WTC11 (cell line): ENCODE measurements around the gene CNKSR3. TPM values are rescaled to one million over a fixed set of nuclear protein-coding genes. Genes with fewer than 3 reads are reported as not detected.

Experiments used
- ATAC-seq: fragments of 200-7000 bp; cut with Tn5 transposase; 2 replicates; pipeline ENCODE4 v1.10.0; 2021; ENCODE audit warnings: mild to moderate bottlenecking, moderate library complexity
- CTCF ChIA-PET: fragments of 300-600 bp; sonication (Branson Sonifier 250); formaldehyde crosslinking; loops from one replicate; lab custom pipeline; 2021; ENCODE audit warnings: antibody characterized with exemption; lab: Charles Lee
- POLR2A ChIA-PET: fragments of 350-600 bp; sonication (Branson Sonifier 250); formaldehyde crosslinking; loops from one replicate; lab custom pipeline; 2021; ENCODE audit warnings: antibody characterized with exemption; lab: Charles Lee
- DNase-seq: peaks from one replicate; pipeline ENCODE4 v3.0.0; 2021; ENCODE audit warnings: low spot score
- H3K27ac Mint-ChIP-seq: 2 replicates; pipeline ENCODE4 v1.8.0; 2021; ENCODE audit warnings: mixed read lengths
- H3K27me3 Mint-ChIP-seq: 2 replicates; pipeline ENCODE4 v1.8.0; 2021; ENCODE audit warnings: low read depth, mild to moderate bottlenecking, moderate library complexity, mixed read lengths
- H3K36me3 Mint-ChIP-seq: 2 replicates; pipeline ENCODE4 v1.8.0; 2021; ENCODE audit warnings: mixed read lengths
- H3K4me1 Mint-ChIP-seq: 2 replicates; pipeline ENCODE4 v1.8.0; 2022; ENCODE audit warnings: mixed read lengths
- H3K4me3 Mint-ChIP-seq: 2 replicates; pipeline ENCODE4 v1.8.0; 2021; ENCODE audit warnings: mild to moderate bottlenecking, moderate library complexity, mixed read lengths
- H3K9me3 Mint-ChIP-seq: 2 replicates; pipeline ENCODE4 v1.8.0; 2021; ENCODE audit warnings: mixed read lengths
- ARID4B ChIP-seq: sonication (generic); formaldehyde crosslinking; IDR thresholded peaks from 2 replicates; pipeline ENCODE4 v1.8.0; 2023; ENCODE audit warnings: missing genetic modification reagents, mild to moderate bottlenecking, borderline replicate concordance
- CDX4 ChIP-seq: fragments of 250-450 bp; sonication (Bioruptor Pico); IDR thresholded peaks from 2 replicates; pipeline ENCODE4 v1.9.0; 2021; ENCODE audit warnings: moderate library complexity, mild to moderate bottlenecking, inconsistent platforms, borderline replicate concordance
- CREM ChIP-seq: sonication (generic); formaldehyde crosslinking; IDR thresholded peaks from 2 replicates; pipeline ENCODE4 v1.8.1; 2022; ENCODE audit warnings: mild to moderate bottlenecking, missing genetic modification reagents, moderate library complexity
- EMX1 ChIP-seq: fragments of 250-450 bp; sonication (Bioruptor Pico); IDR thresholded peaks from 2 replicates; pipeline ENCODE4 v1.8.0; 2021; ENCODE audit warnings: mild to moderate bottlenecking
- ERG ChIP-seq: fragments of 250-450 bp; sonication (Bioruptor Pico); IDR thresholded peaks from 2 replicates; pipeline ENCODE4 v1.8.0; 2021; ENCODE audit warnings: mild to moderate bottlenecking
- HMGXB4 ChIP-seq: sonication (generic); formaldehyde crosslinking; IDR thresholded peaks from 2 replicates; pipeline ENCODE4 v1.8.1; 2023; ENCODE audit warnings: mild to moderate bottlenecking, moderate library complexity, missing genetic modification reagents
- IRF1 ChIP-seq: sonication (generic); formaldehyde crosslinking; IDR thresholded peaks from 2 replicates; pipeline ENCODE4 v1.8.0; 2023; ENCODE audit warnings: missing genetic modification reagents
- IRF2 ChIP-seq: sonication (generic); formaldehyde crosslinking; IDR thresholded peaks from 2 replicates; pipeline ENCODE4 v1.8.0; 2022; ENCODE audit warnings: low read depth, missing genetic modification reagents, borderline replicate concordance
- NFYB ChIP-seq: sonication (generic); formaldehyde crosslinking; conservative IDR thresholded peaks from 2 replicates; pipeline ENCODE4 v1.8.0; 2022; ENCODE audit warnings: low read depth, missing genetic modification reagents
- TEAD1 ChIP-seq: sonication (generic); formaldehyde crosslinking; IDR thresholded peaks from 2 replicates; pipeline ENCODE4 v1.8.0; 2022; ENCODE audit warnings: mild to moderate bottlenecking, missing genetic modification reagents
- TEAD4 ChIP-seq: sonication (generic); formaldehyde crosslinking; IDR thresholded peaks from 2 replicates; pipeline ENCODE4 v1.8.0; 2022; ENCODE audit warnings: mild to moderate bottlenecking, missing genetic modification reagents
- ZNF219 ChIP-seq: sonication (generic); formaldehyde crosslinking; IDR thresholded peaks from 2 replicates; pipeline ENCODE4 v1.8.0; 2023; ENCODE audit warnings: missing genetic modification reagents, mild to moderate bottlenecking, borderline replicate concordance
- ZNF281 ChIP-seq: sonication (generic); formaldehyde crosslinking; IDR thresholded peaks from 2 replicates; pipeline ENCODE4 v1.8.0; 2023; ENCODE audit warnings: mild to moderate bottlenecking, missing genetic modification reagents
- total RNA-seq: library from RNA; stranded (reverse); gene quantifications from 3 replicates; pipeline ENCODE4 v1.2.3, GENCODE V29; 2021

Gene CNKSR3
- total RNA-seq, 1 experiment from 2014 or later: 5.7 TPM

GRCh38 chr6:154514481-154514880, 4.0 kb upstream of the CNKSR3 start:
- Mint-ChIP-seq H3K4me1 (peaks cover 47% of the 10 kb centered on the region), H3K4me3 (no peak overlapping the region), H3K9me3 (no peaks in the 10 kb centered on the region)
- DNase-seq: no peak
- TF ChIP-seq NFYB (CRISPR knock-in tag): no peak
- TF ChIP-seq ARID4B (CRISPR knock-in tag): no peak
- no peak for TF ChIP-seq ZNF281
- TF ChIP-seq TEAD4 (CRISPR knock-in tag): no peak
- TF ChIP-seq IRF2 (CRISPR knock-in tag): no peak
- TF ChIP-seq EMX1 (CRISPR knock-in tag): no peak
- no peak for TF ChIP-seq CDX4 (CRISPR knock-in tag)
- TF ChIP-seq TEAD1 (CRISPR knock-in tag): no peak
- no peak for TF ChIP-seq CREM
- no peak for TF ChIP-seq ERG (CRISPR knock-in tag)
- no peak for TF ChIP-seq ZNF219
- no peak for TF ChIP-seq HMGXB4 (CRISPR knock-in tag)
- TF ChIP-seq IRF1 (CRISPR knock-in tag): no peak
- TF ChIP-seq, all 79 proteins: peak for 0
- POLR2A ChIA-PET: no interaction called here
- H3K36me3 Mint-ChIP-seq: no peaks in the 10 kb centered on the region
- no peak overlapping the region for H3K27ac Mint-ChIP-seq
- peaks cover 36% of the 10 kb centered on the region for H3K27me3 Mint-ChIP-seq
- CTCF ChIA-PET: interaction anchor here (1.0 kb wide), 1 partner anchor 14 kb away, joined by 3 read pairs; no protein-coding TSS in a partner anchor
- ATAC-seq: no peak
